ENCODE measurements around the gene CCDC51.

The CCDC51 gene

GRCh38 chr3:48441940-48442339 is 2.0 kb upstream of the CCDC51 start:
- H3K23ac ChIP-seq (ENCODE audit: low read length), result no peak overlapping the region
- no peak overlapping the region for H4K8ac ChIP-seq (ENCODE audit: low read depth, low read length)
- H3K36me3 ChIP-seq (ENCODE audit: control insufficient read depth in 1 of 2, insufficient read depth in 2 of 2, low read length in 2 of 2), result peaks cover 16 to 22% of the 10 kb centered on the region in 2 experiments
- no peak overlapping the region for H2BK5ac ChIP-seq (ENCODE audit: low read depth, low read length, poor library complexity)
- peaks cover 4 to 8% of the 10 kb centered on the region in 2 experiments for H3K4me1 ChIP-seq (ENCODE audit: control insufficient read depth in 1 of 2, insufficient read depth in 2 of 2, low read length in 2 of 2)
- no peak overlapping the region for H3K27ac ChIP-seq (ENCODE audit: low read depth, low read length)
- H3K14ac ChIP-seq (ENCODE audit: low read length), result no peak overlapping the region
- peaks cover 8% of the 10 kb centered on the region for H3K79me1 ChIP-seq (ENCODE audit: low read length)
- no peak overlapping the region for H2BK12ac ChIP-seq (ENCODE audit: low read length)
- no peak overlapping the region for H3K9ac ChIP-seq (ENCODE audit: low read length)
- H2AK5ac ChIP-seq (ENCODE audit: low read length), result no peak overlapping the region
- no peak overlapping the region for H4K12ac ChIP-seq (ENCODE audit: low read depth, low read length)
- H3K79me2 ChIP-seq (ENCODE audit: control insufficient read depth, insufficient read depth, low read length, poor library complexity), result peaks cover 7% of the 10 kb centered on the region
- DNase-seq, result no peak
- no peaks in the 10 kb centered on the region for H3K9me3 ChIP-seq (ENCODE audit: insufficient read depth, low read depth, low read length)
- no peaks in the 10 kb centered on the region for H3K27me3 ChIP-seq (ENCODE audit: insufficient read depth, low read length)
- no peak overlapping the region for H2AFZ ChIP-seq (ENCODE audit: insufficient read depth, low read length, poor library complexity)
- H3K18ac ChIP-seq (ENCODE audit: low read length), result no peak overlapping the region
- peak overlapping the region; percentile 67 for H3K4ac ChIP-seq (ENCODE audit: low read depth, low read length)
- no peak overlapping the region for H3K4me2 ChIP-seq (ENCODE audit: low read length)
- H3K4me3 ChIP-seq (ENCODE audit: low read depth, low read length), result no peak overlapping the region
- no peak overlapping the region for H4K91ac ChIP-seq (ENCODE audit: low read depth, low read length)
- H2BK120ac ChIP-seq (ENCODE audit: insufficient read depth, low read length, poor library complexity), result no peak overlapping the region
- WGBS (ENCODE audit: extremely low coverage, insufficient coverage, insufficient read length), result no CpG with 5 or more reads among the region's 6 CpGs

- Histone ChIP-seq H3K4me3 (ENCODE audit: low read depth, low read length) (peak overlapping the region; percentile 94), H3K18ac (ENCODE audit: low read length) (no peak overlapping the region), H3K79me1 (ENCODE audit: low read length) (peaks cover 6% of the 10 kb centered on the region), H4K8ac (ENCODE audit: low read depth, low read length) (peak overlapping the region; percentile 96), H3K4me2 (ENCODE audit: low read length) (peak overlapping the region; percentile 89), H2AFZ (ENCODE audit: insufficient read depth, low read length, poor library complexity) (no peak overlapping the region), H4K91ac (ENCODE audit: low read depth, low read length) (peak overlapping the region; percentile 89), H3K23ac (ENCODE audit: low read length) (no peak overlapping the region), H3K27ac (ENCODE audit: low read depth, low read length) (peak overlapping the region; percentile 59), H3K4ac (ENCODE audit: low read depth, low read length) (peak overlapping the region; percentile 93), H3K9ac (ENCODE audit: low read length) (peak overlapping the region; percentile 96), H2BK120ac (ENCODE audit: insufficient read depth, low read length, poor library complexity) (peak overlapping the region; percentile 67), H3K27me3 (ENCODE audit: insufficient read depth, low read length) (no peaks in the 10 kb centered on the region), H4K12ac (ENCODE audit: low read depth, low read length) (peak overlapping the region; percentile 85), H2AK5ac (ENCODE audit: low read length) (peak overlapping the region; percentile 49), H2BK5ac (ENCODE audit: low read depth, low read length, poor library complexity) (no peak overlapping the region), H3K9me3 (ENCODE audit: insufficient read depth, low read depth, low read length) (no peaks in the 10 kb centered on the region), H3K79me2 (ENCODE audit: control insufficient read depth, insufficient read depth, low read length, poor library complexity) (peaks cover 7% of the 10 kb centered on the region), H3K36me3 (ENCODE audit: control insufficient read depth in 1 of 2, insufficient read depth in 2 of 2, low read length in 2 of 2) (peaks cover 16 to 22% of the 10 kb centered on the region in 2 experiments), H3K14ac (ENCODE audit: low read length) (peak overlapping the region; percentile 91), H3K4me1 (ENCODE audit: control insufficient read depth in 1 of 2, insufficient read depth in 2 of 2, low read length in 2 of 2) (peaks cover 2 to 4% of the 10 kb centered on the region in 2 experiments), H2BK12ac (ENCODE audit: low read length) (no peak overlapping the region)
- WGBS (ENCODE audit: extremely low coverage, insufficient coverage, insufficient read length), result no CpG with 5 or more reads among the region's 21 CpGs
- peak; percentile 21 to 45 for DNase-seq
These were observed 655 bp upstream of the CCDC51 start for GRCh38 chr3:48440590-48440958.

- Histone ChIP-seq H2BK5ac (ENCODE audit: low read depth, low read length, poor library complexity) (no peak overlapping the region), H3K18ac (ENCODE audit: low read length) (no peak overlapping the region), H3K4ac (ENCODE audit: low read depth, low read length) (no peak overlapping the region), H3K23ac (ENCODE audit: low read length) (no peak overlapping the region), H2AK5ac (ENCODE audit: low read length) (no peak overlapping the region), H3K9me3 (ENCODE audit: insufficient read depth, low read depth, low read length) (no peaks in the 10 kb centered on the region), H2BK120ac (ENCODE audit: insufficient read depth, low read length, poor library complexity) (no peak overlapping the region), H3K9ac (ENCODE audit: low read length) (no peak overlapping the region), H3K27ac (ENCODE audit: low read depth, low read length) (no peak overlapping the region), H2AFZ (ENCODE audit: insufficient read depth, low read length, poor library complexity) (no peak overlapping the region), H4K12ac (ENCODE audit: low read depth, low read length) (no peak overlapping the region), H3K4me3 (ENCODE audit: low read depth, low read length) (no peak overlapping the region), H3K36me3 (ENCODE audit: control insufficient read depth in 1 of 2, insufficient read depth in 2 of 2, low read length in 2 of 2) (peaks cover 13 to 22% of the 10 kb centered on the region in 2 experiments), H4K8ac (ENCODE audit: low read depth, low read length) (no peak overlapping the region), H4K91ac (ENCODE audit: low read depth, low read length) (no peak overlapping the region), H3K79me2 (ENCODE audit: control insufficient read depth, insufficient read depth, low read length, poor library complexity) (peaks cover 7% of the 10 kb centered on the region), H3K79me1 (ENCODE audit: low read length) (peaks cover 8% of the 10 kb centered on the region), H3K4me1 (ENCODE audit: control insufficient read depth in 1 of 2, insufficient read depth in 2 of 2, low read length in 2 of 2) (peaks cover 18 to 23% of the 10 kb centered on the region in 2 experiments), H3K4me2 (ENCODE audit: low read length) (no peak overlapping the region), H2BK12ac (ENCODE audit: low read length) (no peak overlapping the region), H3K27me3 (ENCODE audit: insufficient read depth, low read length) (no peaks in the 10 kb centered on the region), H3K14ac (ENCODE audit: low read length) (no peak overlapping the region)
- WGBS (ENCODE audit: extremely low coverage, insufficient coverage, insufficient read length), result no CpG with 5 or more reads among the region's 4 CpGs
- no peak for DNase-seq
These were observed 2.1 kb downstream of the CCDC51 start for GRCh38 chr3:48437812-48438211.

GRCh38 chr3:48436855-48437254 is 3.1 kb downstream of the CCDC51 start:
- no CpG with 5 or more reads among the region's 7 CpGs for WGBS (ENCODE audit: extremely low coverage, insufficient coverage, insufficient read length)

More at GRCh38 chr3:48436855-48437254, 3.1 kb downstream of the CCDC51 start:
- no peak for DNase-seq
- no peak overlapping the region for H3K23ac ChIP-seq (ENCODE audit: low read length)
- no peak overlapping the region for H4K8ac ChIP-seq (ENCODE audit: low read depth, low read length)
- peaks cover 8% of the 10 kb centered on the region for H3K79me1 ChIP-seq (ENCODE audit: low read length)
- H3K4me1 ChIP-seq (ENCODE audit: control insufficient read depth in 1 of 2, insufficient read depth in 2 of 2, low read length in 2 of 2), result peaks cover 24 to 28% of the 10 kb centered on the region in 2 experiments
- peaks cover 7% of the 10 kb centered on the region for H3K79me2 ChIP-seq (ENCODE audit: control insufficient read depth, insufficient read depth, low read length, poor library complexity)
- H2AFZ ChIP-seq (ENCODE audit: insufficient read depth, low read length, poor library complexity), result no peak overlapping the region
- H4K91ac ChIP-seq (ENCODE audit: low read depth, low read length), result no peak overlapping the region
- H3K27me3 ChIP-seq (ENCODE audit: insufficient read depth, low read length), result no peaks in the 10 kb centered on the region
- no peak overlapping the region for H2BK12ac ChIP-seq (ENCODE audit: low read length)
- no peak overlapping the region for H3K18ac ChIP-seq (ENCODE audit: low read length)
- no peak overlapping the region for H2AK5ac ChIP-seq (ENCODE audit: low read length)
- no peak overlapping the region for H3K27ac ChIP-seq (ENCODE audit: low read depth, low read length)
- H4K12ac ChIP-seq (ENCODE audit: low read depth, low read length), result no peak overlapping the region
- H3K9me3 ChIP-seq (ENCODE audit: insufficient read depth, low read depth, low read length), result no peaks in the 10 kb centered on the region
- no peak overlapping the region for H3K14ac ChIP-seq (ENCODE audit: low read length)
- no peak overlapping the region for H2BK120ac ChIP-seq (ENCODE audit: insufficient read depth, low read length, poor library complexity)
- H3K4me2 ChIP-seq (ENCODE audit: low read length), result no peak overlapping the region
- no peak overlapping the region for H3K9ac ChIP-seq (ENCODE audit: low read length)
- no peak overlapping the region for H3K4me3 ChIP-seq (ENCODE audit: low read depth, low read length)
- H3K4ac ChIP-seq (ENCODE audit: low read depth, low read length), result no peak overlapping the region
- H3K36me3 ChIP-seq (ENCODE audit: control insufficient read depth in 1 of 2, insufficient read depth in 2 of 2, low read length in 2 of 2), result peaks cover 15 to 23% of the 10 kb centered on the region in 2 experiments
- H2BK5ac ChIP-seq (ENCODE audit: low read depth, low read length, poor library complexity), result no peak overlapping the region
